Neural cell (in vitro differentiated cells): ENCODE measurements around the gene SHF. TPM values are rescaled to one million over a fixed set of nuclear protein-coding genes. Genes with fewer than 3 reads are reported as not detected.

Source experiments
- H2AFZ ChIP-seq: fragments of 200-600, 300-800 bp; sonication (generic), shearing (Covaris generic); 2 replicates; pipeline ENCODE4 v1.6.0; 2014; ENCODE audit warnings: low read depth, mild to moderate bottlenecking, antibody characterized with exemption, low read length, moderate library complexity
- H3F3A ChIP-seq: fragments of 200-600 bp; shearing (Covaris generic); 2 replicates; pipeline ENCODE4 v1.6.1; 2016; ENCODE audit warnings: mild to moderate bottlenecking, moderate library complexity, mixed read lengths, antibody characterized with exemption, low read length; ENCODE audit not compliant: insufficient read depth, poor library complexity, severe bottlenecking
- H3K27ac ChIP-seq: fragments of 200-600, 300-800 bp; sonication (generic), shearing (Covaris generic); 2 replicates; pipeline ENCODE4 v1.5.1; 2014; ENCODE audit warnings: mild to moderate bottlenecking, low read length, moderate library complexity
- H3K27me3 ChIP-seq: fragments of 300-800, 200-600 bp; sonication (generic), shearing (Covaris generic); 2 replicates; pipeline ENCODE4 v1.6.0; 2014; ENCODE audit warnings: mild to moderate bottlenecking, low read depth, low read length, moderate library complexity; ENCODE audit not compliant: insufficient read depth
- H3K36me3 ChIP-seq: fragments of 300-800, 200-600 bp; sonication (generic), shearing (Covaris generic); 2 replicates; pipeline ENCODE4 v1.5.1; 2014; ENCODE audit warnings: mild to moderate bottlenecking, antibody characterized with exemption, low read length, moderate library complexity; ENCODE audit not compliant: insufficient read depth
- H3K4me2 ChIP-seq: fragments of 300-800, 200-600 bp; sonication (generic), shearing (Covaris generic); 2 replicates; pipeline ENCODE4 v1.6.0; 2014; ENCODE audit warnings: mild to moderate bottlenecking, low read length
- H3K4me3 ChIP-seq: fragments of 300-800, 200-600 bp; sonication (generic), shearing (Covaris generic); 2 replicates; pipeline ENCODE4 v1.5.1; 2014; ENCODE audit warnings: mild to moderate bottlenecking, low read length, moderate library complexity
- H3K79me2 ChIP-seq: fragments of 200-600 bp; shearing (Covaris generic); replicated peaks from 2 replicates; pipeline ENCODE4 v1.6.0; 2014; ENCODE audit warnings: mild to moderate bottlenecking, low read length, moderate library complexity; ENCODE audit not compliant: insufficient read depth
- H3K9ac ChIP-seq: fragments of 300-800, 200-600 bp; sonication (generic), shearing (Covaris generic); 2 replicates; pipeline ENCODE4 v1.6.1; 2016; ENCODE audit warnings: mild to moderate bottlenecking, low read length, mixed read lengths
- H3K9me2 ChIP-seq: fragments of 200-600 bp; shearing (Covaris generic); 2 replicates; pipeline ENCODE4 v1.6.1; 2016; ENCODE audit warnings: mild to moderate bottlenecking, low read length, mixed read lengths; ENCODE audit not compliant: insufficient read depth
- H3K9me3 ChIP-seq: fragments of 200-600, 300-800 bp; sonication (generic), shearing (Covaris generic); 2 replicates; pipeline ENCODE4 v1.6.1; 2016; ENCODE audit warnings: mild to moderate bottlenecking, mixed run types, low read length, moderate library complexity, mixed read lengths
- H4K20me1 ChIP-seq: fragments of 200-600 bp; shearing (Covaris generic); 2 replicates; pipeline ENCODE4 v1.6.1; 2016; ENCODE audit warnings: mild to moderate bottlenecking, mixed run types; ENCODE audit not compliant: insufficient read depth
- CTCF ChIP-seq: fragments of 450-650 bp; IDR thresholded peaks from 2 replicates; pipeline ENCODE4 v1.5.1; 2014; ENCODE audit warnings: antibody characterized with exemption, mild to moderate bottlenecking, moderate library complexity; ENCODE audit not compliant: poor library complexity, severe bottlenecking
- EP300 ChIP-seq: fragments of 450-650 bp; conservative IDR thresholded peaks from 2 replicates; pipeline ENCODE4 v1.6.1; 2014; ENCODE audit warnings: antibody characterized with exemption, mild to moderate bottlenecking, moderate library complexity; ENCODE audit not compliant: poor library complexity, severe bottlenecking
- EZH2 ChIP-seq: fragments of 200-600, 300-800 bp; shearing (Covaris generic), sonication (generic); IDR thresholded peaks from 2 replicates; pipeline ENCODE4 v1.6.1; 2014; ENCODE audit warnings: antibody characterized with exemption, low read length, borderline replicate concordance, mild to moderate bottlenecking; ENCODE audit not compliant: insufficient read depth, poor library complexity, severe bottlenecking
- MXI1 ChIP-seq: fragments of 450-650 bp; conservative IDR thresholded peaks from 2 replicates; pipeline ENCODE4 v1.6.1; 2014; ENCODE audit warnings: antibody characterized with exemption, mild to moderate bottlenecking; ENCODE audit not compliant: poor library complexity, severe bottlenecking
- POLR2AphosphoS5 ChIP-seq: IDR thresholded peaks from 2 replicates; pipeline ENCODE4 v1.6.1; 2012
- RAD21 ChIP-seq: fragments of 450-650 bp; conservative IDR thresholded peaks from 2 replicates; pipeline ENCODE4 v1.6.1; 2014; ENCODE audit warnings: antibody characterized with exemption, mild to moderate bottlenecking, moderate library complexity
- REST ChIP-seq: IDR thresholded peaks from 2 replicates; pipeline ENCODE4 v1.6.1; 2012; ENCODE audit warnings: borderline replicate concordance
- SMC3 ChIP-seq: fragments of 450-650 bp; conservative IDR thresholded peaks from 2 replicates; pipeline ENCODE4 v1.6.1; 2014; ENCODE audit warnings: antibody characterized with exemption, mild to moderate bottlenecking, moderate library complexity; ENCODE audit not compliant: poor library complexity
- TAF1 ChIP-seq: IDR thresholded peaks from 2 replicates; pipeline ENCODE4 v1.6.1; 2012; ENCODE audit warnings: low read depth
- polyA plus RNA-seq: library from polyadenylated mRNA; depleted of rRNA; stranded (reverse); fragments of >200 nt; gene quantifications from 2 replicates; pipeline ENCODE4 v1.2.3, GENCODE V29; 2014

The SHF gene
- polyA plus RNA-seq, 1 donor from 2014 or later: 41.5 TPM

GRCh38 chr15:45201869-45202268 lies 14.1 kb upstream of the SHF start:
- Histone ChIP-seq H2AFZ (peak overlapping the region; percentile 90), H3K9ac (no peak overlapping the region), H3K9me3 (no peaks in the 10 kb centered on the region), H3K4me3 (peak overlapping the region; percentile 75), H3K79me2 (no peaks in the 10 kb centered on the region), H3K36me3 (no peaks in the 10 kb centered on the region), H3K9me2 (no peaks in the 10 kb centered on the region), H3K27ac (peak overlapping the region; percentile 99), H3K27me3 (no peaks in the 10 kb centered on the region), H4K20me1 (no peaks in the 10 kb centered on the region), H3K4me2 (no peak overlapping the region), H3F3A (peaks cover 15% of the 10 kb centered on the region)
- TF ChIP-seq MXI1 (no peak), TAF1 (no peak), RAD21 (no peak), EZH2 (no peak), CTCF (no peak), REST (no peak), POLR2AphosphoS5 (no peak), EP300 (no peak), SMC3 (no peak)

GRCh38 chr15:45201557-45201859 lies 13.7 kb upstream of the SHF start:
- Histone ChIP-seq H4K20me1 (no peaks in the 10 kb centered on the region), H3K27ac (peak overlapping the region; percentile 99), H3K27me3 (no peaks in the 10 kb centered on the region), H3K79me2 (no peaks in the 10 kb centered on the region), H3K9ac (peak overlapping the region; percentile 91), H3K9me2 (no peaks in the 10 kb centered on the region), H3F3A (peaks cover 17% of the 10 kb centered on the region), H3K4me3 (peak overlapping the region; percentile 75), H3K36me3 (no peaks in the 10 kb centered on the region), H3K4me2 (peak overlapping the region; percentile 22), H2AFZ (peak overlapping the region; percentile 90), H3K9me3 (no peaks in the 10 kb centered on the region)
- TF ChIP-seq EP300 (no peak), POLR2AphosphoS5 (no peak), EZH2 (no peak), RAD21 (no peak), MXI1 (no peak), REST (no peak), TAF1 (no peak), SMC3 (no peak), CTCF (no peak)
